ENCODE results near the gene CDK17.
A peak's percentile ranks its signal among the peaks of the same experiment; 100 is the strongest.

CDK17 gene

DNA sequence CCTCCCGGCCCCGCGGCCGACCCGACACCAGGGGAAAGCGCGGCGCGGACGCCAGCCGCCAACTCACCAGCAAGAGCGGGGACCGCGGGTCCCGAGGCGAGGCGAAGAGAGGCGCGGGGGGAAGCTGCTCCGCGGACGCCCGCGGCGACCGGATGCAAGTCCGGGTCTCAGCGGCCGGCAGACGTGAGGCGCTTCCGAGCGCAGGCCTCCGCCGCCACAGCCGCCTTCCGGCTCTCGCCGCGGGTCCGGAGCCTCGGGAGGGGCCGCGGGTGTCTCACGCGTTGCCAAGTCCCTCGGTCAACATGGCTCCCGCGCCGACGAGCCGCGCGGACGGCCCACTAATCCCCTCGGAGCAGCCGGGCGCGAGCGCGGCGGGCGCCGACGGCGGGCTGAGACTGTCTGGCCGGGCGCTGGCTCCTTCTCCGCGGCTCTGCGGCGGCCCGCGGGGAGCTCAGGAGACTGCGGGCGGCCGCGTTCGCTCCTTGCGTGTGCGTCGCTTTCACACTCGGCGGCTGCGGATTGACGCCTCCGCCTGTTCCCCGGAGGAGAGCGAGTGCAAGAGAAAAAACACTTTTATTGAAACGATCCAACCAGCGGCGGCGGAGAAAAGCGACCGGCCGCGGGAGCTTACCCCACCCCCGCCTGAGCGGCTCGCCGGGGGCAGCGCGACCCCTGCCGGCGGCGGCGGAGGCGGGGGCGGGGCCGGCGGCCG is at the start of gene CDK17:
Gene CDK17, minus strand, starts transcription at position 521 of the 712 bp plus-strand sequence. CDS start 65,603 bp downstream, outside the sequence.
- TF ChIP-seq CEBPB (IDR thresholded peaks at IDR 0.05) (no peak), TCF12 (IDR thresholded peaks at IDR 0.05; ENCODE audit: low read depth) (no peak; the same call in 1 of the 2 replicates), TAF1 (IDR thresholded peaks at IDR 0.05; ENCODE audit: low read depth) (peak; percentile 35; the same call in 1 of the 2 replicates), YY1 (IDR thresholded peaks at IDR 0.05; ENCODE audit: low read depth) (peak; percentile 66), RAD21 (IDR thresholded peaks at IDR 0.05; ENCODE audit: low read depth) (peak; percentile 45; the same call in 1 of the 2 replicates), EGR1 (IDR thresholded peaks at IDR 0.05) (peak; percentile 66), NFIC (IDR thresholded peaks at IDR 0.05) (no peak), FOXM1 (IDR thresholded peaks at IDR 0.05; ENCODE audit: borderline replicate concordance, low read depth) (no peak), CREB1 (IDR thresholded peaks at IDR 0.05; ENCODE audit: low read depth) (no peak), TEAD4 (IDR thresholded peaks at IDR 0.05) (no peak), ZBTB7A (IDR thresholded peaks at IDR 0.05; ENCODE audit: low read depth) (peak; percentile 64; the same call in 1 of the 2 replicates), EP300 (IDR thresholded peaks at IDR 0.05; ENCODE audit: borderline replicate concordance) (0 out of 2 replicates have a peak, but pooled peaks have one; percentile 8)
- TF ChIP-seq, protein P1, sequence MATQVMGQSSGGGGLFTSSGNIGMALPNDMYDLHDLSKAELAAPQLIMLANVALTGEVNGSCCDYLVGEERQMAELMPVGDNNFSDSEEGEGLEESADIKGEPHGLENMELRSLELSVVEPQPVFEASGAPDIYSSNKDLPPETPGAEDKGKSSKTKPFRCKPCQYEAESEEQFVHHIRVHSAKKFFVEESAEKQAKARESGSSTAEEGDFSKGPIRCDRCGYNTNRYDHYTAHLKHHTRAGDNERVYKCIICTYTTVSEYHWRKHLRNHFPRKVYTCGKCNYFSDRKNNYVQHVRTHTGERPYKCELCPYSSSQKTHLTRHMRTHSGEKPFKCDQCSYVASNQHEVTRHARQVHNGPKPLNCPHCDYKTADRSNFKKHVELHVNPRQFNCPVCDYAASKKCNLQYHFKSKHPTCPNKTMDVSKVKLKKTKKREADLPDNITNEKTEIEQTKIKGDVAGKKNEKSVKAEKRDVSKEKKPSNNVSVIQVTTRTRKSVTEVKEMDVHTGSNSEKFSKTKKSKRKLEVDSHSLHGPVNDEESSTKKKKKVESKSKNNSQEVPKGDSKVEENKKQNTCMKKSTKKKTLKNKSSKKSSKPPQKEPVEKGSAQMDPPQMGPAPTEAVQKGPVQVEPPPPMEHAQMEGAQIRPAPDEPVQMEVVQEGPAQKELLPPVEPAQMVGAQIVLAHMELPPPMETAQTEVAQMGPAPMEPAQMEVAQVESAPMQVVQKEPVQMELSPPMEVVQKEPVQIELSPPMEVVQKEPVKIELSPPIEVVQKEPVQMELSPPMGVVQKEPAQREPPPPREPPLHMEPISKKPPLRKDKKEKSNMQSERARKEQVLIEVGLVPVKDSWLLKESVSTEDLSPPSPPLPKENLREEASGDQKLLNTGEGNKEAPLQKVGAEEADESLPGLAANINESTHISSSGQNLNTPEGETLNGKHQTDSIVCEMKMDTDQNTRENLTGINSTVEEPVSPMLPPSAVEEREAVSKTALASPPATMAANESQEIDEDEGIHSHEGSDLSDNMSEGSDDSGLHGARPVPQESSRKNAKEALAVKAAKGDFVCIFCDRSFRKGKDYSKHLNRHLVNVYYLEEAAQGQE (IDR thresholded peaks at IDR 0.05; ENCODE audit: low read depth): no peak
- TF ChIP-seq, protein P2, sequence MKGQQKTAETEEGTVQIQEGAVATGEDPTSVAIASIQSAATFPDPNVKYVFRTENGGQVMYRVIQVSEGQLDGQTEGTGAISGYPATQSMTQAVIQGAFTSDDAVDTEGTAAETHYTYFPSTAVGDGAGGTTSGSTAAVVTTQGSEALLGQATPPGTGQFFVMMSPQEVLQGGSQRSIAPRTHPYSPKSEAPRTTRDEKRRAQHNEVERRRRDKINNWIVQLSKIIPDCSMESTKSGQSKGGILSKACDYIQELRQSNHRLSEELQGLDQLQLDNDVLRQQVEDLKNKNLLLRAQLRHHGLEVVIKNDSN (IDR thresholded peaks at IDR 0.05): no peak
- TF ChIP-seq, protein P3, sequence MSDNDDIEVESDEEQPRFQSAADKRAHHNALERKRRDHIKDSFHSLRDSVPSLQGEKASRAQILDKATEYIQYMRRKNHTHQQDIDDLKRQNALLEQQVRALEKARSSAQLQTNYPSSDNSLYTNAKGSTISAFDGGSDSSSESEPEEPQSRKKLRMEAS (IDR thresholded peaks at IDR 0.05): no peak; the same call in 1 of the 2 replicates

DNA sequence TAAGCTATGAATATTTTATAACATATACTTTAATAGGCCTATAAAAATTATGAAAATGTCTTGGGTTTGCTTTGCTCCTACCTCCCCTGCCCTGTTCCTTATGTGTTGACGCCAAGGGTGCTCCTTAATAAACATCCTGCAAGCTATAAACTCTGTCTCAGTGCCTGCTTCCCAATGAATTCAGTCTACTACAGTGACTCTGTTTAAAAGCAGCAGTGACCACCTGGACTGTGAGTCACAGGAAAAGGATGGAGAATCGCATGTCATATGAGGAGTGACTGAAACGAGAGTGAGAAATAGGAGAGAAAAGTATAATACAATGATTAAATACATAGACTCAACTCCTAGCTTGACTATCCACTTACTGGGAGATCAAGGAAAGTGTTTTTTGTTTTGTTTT is 48.1 kb upstream of the CDK17 start:
- TF ChIP-seq YY1 (IDR thresholded peaks at IDR 0.05; ENCODE audit: low read depth) (no peak), TAF1 (IDR thresholded peaks at IDR 0.05; ENCODE audit: low read depth) (no peak), CREB1 (IDR thresholded peaks at IDR 0.05; ENCODE audit: low read depth) (no peak), CEBPB (IDR thresholded peaks at IDR 0.05) (no peak), EGR1 (IDR thresholded peaks at IDR 0.05) (no peak), TCF12 (IDR thresholded peaks at IDR 0.05; ENCODE audit: low read depth) (no peak), RAD21 (IDR thresholded peaks at IDR 0.05; ENCODE audit: low read depth) (no peak), EP300 (IDR thresholded peaks at IDR 0.05; ENCODE audit: borderline replicate concordance) (no peak), ZBTB7A (IDR thresholded peaks at IDR 0.05; ENCODE audit: low read depth) (no peak), NFIC (IDR thresholded peaks at IDR 0.05) (no peak), FOXM1 (IDR thresholded peaks at IDR 0.05; ENCODE audit: borderline replicate concordance, low read depth) (no peak), TEAD4 (IDR thresholded peaks at IDR 0.05) (no peak)
- TF ChIP-seq, protein P3 (IDR thresholded peaks at IDR 0.05): no peak
- TF ChIP-seq, protein P2 (IDR thresholded peaks at IDR 0.05): no peak
- TF ChIP-seq, protein P1 (IDR thresholded peaks at IDR 0.05; ENCODE audit: low read depth): no peak

DNA sequence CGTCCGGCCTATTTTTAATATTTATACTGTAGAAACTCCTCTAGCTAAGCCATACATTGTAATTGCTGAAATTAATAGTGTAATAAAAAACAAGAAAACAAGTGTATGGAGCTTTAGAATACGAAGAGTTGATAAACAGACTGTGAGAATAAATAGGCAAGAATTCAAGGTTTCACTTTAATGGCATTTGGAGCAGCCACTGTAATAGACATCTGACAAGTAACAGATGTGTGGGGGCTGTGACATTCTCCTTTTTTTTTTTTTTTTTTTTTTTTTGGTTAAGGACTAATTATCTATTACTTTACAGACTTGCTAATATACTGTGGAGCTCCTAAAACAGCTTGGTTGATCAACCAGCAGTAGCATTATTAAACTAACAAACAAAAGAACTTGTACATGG is 47.0 kb upstream of the CDK17 start:
- TF ChIP-seq EP300 (IDR thresholded peaks at IDR 0.05; ENCODE audit: borderline replicate concordance) (no peak), NFIC (IDR thresholded peaks at IDR 0.05) (no peak), TEAD4 (IDR thresholded peaks at IDR 0.05) (no peak), CREB1 (IDR thresholded peaks at IDR 0.05; ENCODE audit: low read depth) (no peak), TCF12 (IDR thresholded peaks at IDR 0.05; ENCODE audit: low read depth) (no peak), RAD21 (IDR thresholded peaks at IDR 0.05; ENCODE audit: low read depth) (no peak), YY1 (IDR thresholded peaks at IDR 0.05; ENCODE audit: low read depth) (no peak), CEBPB (IDR thresholded peaks at IDR 0.05) (no peak), FOXM1 (IDR thresholded peaks at IDR 0.05; ENCODE audit: borderline replicate concordance, low read depth) (no peak), ZBTB7A (IDR thresholded peaks at IDR 0.05; ENCODE audit: low read depth) (no peak), EGR1 (IDR thresholded peaks at IDR 0.05) (no peak), TAF1 (IDR thresholded peaks at IDR 0.05; ENCODE audit: low read depth) (no peak)
- TF ChIP-seq, protein P3 (IDR thresholded peaks at IDR 0.05): no peak
- TF ChIP-seq, protein P2 (IDR thresholded peaks at IDR 0.05): no peak
- TF ChIP-seq, protein P1 (IDR thresholded peaks at IDR 0.05; ENCODE audit: low read depth): no peak
